Measurements from ENCODE around the gene PPIF.
"Not testable (repeated sequence)": the region's sequence is repeated elsewhere in the genome, so short reads cannot be mapped to it uniquely, and the experiment has no call there.

Gene PPIF

GRCh38 chr10:79336276-79336675, 11.0 kb upstream of the PPIF start:
- Histone ChIP-seq H3K27ac (ENCODE audit: low read length) (no peak overlapping the region), H3K79me2 (ENCODE audit: low read length) (no peaks in the 10 kb centered on the region), H3K36me3 (replicated peaks; ENCODE audit: low read depth, low read length) (no peaks in the 10 kb centered on the region), H3K9ac (ENCODE audit: low read length) (no peak overlapping the region), H3K27me3 (ENCODE audit: low read depth, low read length) (no peaks in the 10 kb centered on the region), H3K4me3 (ENCODE audit: low read length) (no peak overlapping the region), H3K4me1 (ENCODE audit: low read length) (peaks cover 9% of the 10 kb centered on the region), H3K4me2 (ENCODE audit: low read length) (no peak overlapping the region), H2AFZ (ENCODE audit: low read depth, low read length) (no peak overlapping the region), H4K20me1 (ENCODE audit: insufficient read depth, low read length) (no peaks in the 10 kb centered on the region), H3K9me3 (ENCODE audit: insufficient read depth, low read length) (0 out of 2 replicates have a peak, but pooled peaks cover 4% of the 10 kb centered on the region)
- TF ChIP-seq EZH2phosphoT487 (IDR thresholded peaks at IDR 0.05; ENCODE audit: low read depth) = no peak
- no peak for TF ChIP-seq CTCF (IDR thresholded peaks at IDR 0.05; ENCODE audit: low read depth, low read length)

GRCh38 chr10:79336739-79337138, 10.5 kb upstream of the PPIF start:
- H3K36me3 ChIP-seq (replicated peaks; ENCODE audit: low read depth, low read length) = no peaks in the 10 kb centered on the region
- H3K4me2 ChIP-seq (ENCODE audit: low read length) = no peak overlapping the region
- no peak overlapping the region for H3K4me3 ChIP-seq (ENCODE audit: low read length)
- H3K9ac ChIP-seq (ENCODE audit: low read length) = no peak overlapping the region
- H3K27me3 ChIP-seq (ENCODE audit: low read depth, low read length) = no peaks in the 10 kb centered on the region
- no peak overlapping the region for H2AFZ ChIP-seq (ENCODE audit: low read depth, low read length)
- H3K79me2 ChIP-seq (ENCODE audit: low read length) = no peaks in the 10 kb centered on the region
- H3K27ac ChIP-seq (ENCODE audit: low read length) = no peak overlapping the region
- 0 out of 2 replicates have a peak, but pooled peaks cover 4% of the 10 kb centered on the region for H3K9me3 ChIP-seq (ENCODE audit: insufficient read depth, low read length)
- TF ChIP-seq EZH2phosphoT487 (IDR thresholded peaks at IDR 0.05; ENCODE audit: low read depth) (no peak), CTCF (IDR thresholded peaks at IDR 0.05; ENCODE audit: low read depth, low read length) (no peak)
- peaks cover 5% of the 10 kb centered on the region for H3K4me1 ChIP-seq (ENCODE audit: low read length)
- H4K20me1 ChIP-seq (ENCODE audit: insufficient read depth, low read length) = no peaks in the 10 kb centered on the region

GRCh38 chr10:79337783-79338469, 9.3 kb upstream of the PPIF start:
- not testable (repeated sequence) for H3K27me3 ChIP-seq (ENCODE audit: low read depth, low read length); H4K20me1 ChIP-seq (ENCODE audit: insufficient read depth, low read length); H3K36me3 ChIP-seq (replicated peaks; ENCODE audit: low read depth, low read length); H3K4me3 ChIP-seq (ENCODE audit: low read length); H3K9ac ChIP-seq (ENCODE audit: low read length); H3K27ac ChIP-seq (ENCODE audit: low read length); H3K79me2 ChIP-seq (ENCODE audit: low read length); H2AFZ ChIP-seq (ENCODE audit: low read depth, low read length); H3K4me1 ChIP-seq (ENCODE audit: low read length); H3K9me3 ChIP-seq (ENCODE audit: insufficient read depth, low read length); H3K4me2 ChIP-seq (ENCODE audit: low read length)

GRCh38 chr10:79339266-79339665, 8.0 kb upstream of the PPIF start:
- H2AFZ ChIP-seq (ENCODE audit: low read depth, low read length) = no peak overlapping the region
- no peaks in the 10 kb centered on the region for H3K79me2 ChIP-seq (ENCODE audit: low read length)
- H3K27me3 ChIP-seq (ENCODE audit: low read depth, low read length) = no peaks in the 10 kb centered on the region
- H3K4me2 ChIP-seq (ENCODE audit: low read length) = no peak overlapping the region
- no peak for TF ChIP-seq EZH2phosphoT487 (IDR thresholded peaks at IDR 0.05; ENCODE audit: low read depth)
- no peak for TF ChIP-seq CTCF (IDR thresholded peaks at IDR 0.05; ENCODE audit: low read depth, low read length)
- H3K9ac ChIP-seq (ENCODE audit: low read length) = no peak overlapping the region
- H4K20me1 ChIP-seq (ENCODE audit: insufficient read depth, low read length) = no peaks in the 10 kb centered on the region
- H3K9me3 ChIP-seq (ENCODE audit: insufficient read depth, low read length) = no peaks in the 10 kb centered on the region
- no peaks in the 10 kb centered on the region for H3K36me3 ChIP-seq (replicated peaks; ENCODE audit: low read depth, low read length)
- no peak overlapping the region for H3K4me3 ChIP-seq (ENCODE audit: low read length)
- H3K27ac ChIP-seq (ENCODE audit: low read length) = no peak overlapping the region
- H3K4me1 ChIP-seq (ENCODE audit: low read length) = no peaks in the 10 kb centered on the region

All from OCI-LY3 (cell line).